GM12878 (cell line): ENCODE data around the gene TEX54. TPM values are rescaled to one million over a fixed set of nuclear protein-coding genes. Genes with fewer than 3 reads are reported as not detected.

Experiments
- ATF2 ChIP-seq: IDR thresholded peaks from 2 replicates; pipeline ENCODE4 v1.6.1; 2012; ENCODE audit warnings: low read length, inconsistent platforms
- ATF7 ChIP-seq: fragments of 450-650 bp; IDR thresholded peaks from 2 replicates; pipeline ENCODE4 v1.6.1; 2016; ENCODE audit warnings: low read depth, mild to moderate bottlenecking
- CHD2 ChIP-seq: IDR thresholded peaks from 2 replicates; pipeline ENCODE4 v1.6.1; 2011; ENCODE audit warnings: low read depth, low read length, improper control_type of control experiment, borderline replicate concordance
- DPF2 ChIP-seq: fragments of 450-650 bp; IDR thresholded peaks from 2 replicates; pipeline ENCODE4 v1.6.1; 2017; ENCODE audit warnings: mild to moderate bottlenecking
- E2F4 ChIP-seq: IDR thresholded peaks from 2 replicates; pipeline ENCODE4 v1.6.1; 2012; ENCODE audit warnings: low read depth, low read length, improper control_type of control experiment
- E2F8 ChIP-seq: fragments of 450-650 bp; IDR thresholded peaks from 2 replicates; pipeline ENCODE4 v1.6.1; 2018; ENCODE audit warnings: mild to moderate bottlenecking, low read depth, moderate library complexity; ENCODE audit not compliant: partially characterized antibody
- GABPA ChIP-seq: IDR thresholded peaks from 2 replicates; pipeline ENCODE4 v1.6.1; 2014; ENCODE audit warnings: antibody characterized with exemption, low read depth, mild to moderate bottlenecking, inconsistent platforms
- GATAD2B ChIP-seq: fragments of 450-650 bp; conservative IDR thresholded peaks from 2 replicates; pipeline ENCODE4 v1.6.1; 2017; ENCODE audit warnings: low read depth, mild to moderate bottlenecking, moderate library complexity
- JUND ChIP-seq: IDR thresholded peaks from 2 replicates; pipeline ENCODE4 v1.6.1; 2012; ENCODE audit warnings: low read depth, mild to moderate bottlenecking, low read length, improper control_type of control experiment, moderate library complexity
- LARP7 ChIP-seq: fragments of 450-650 bp; IDR thresholded peaks from 2 replicates; pipeline ENCODE4 v1.6.1; 2017; ENCODE audit warnings: mild to moderate bottlenecking
- MEF2B ChIP-seq: fragments of 450-650 bp; IDR thresholded peaks from 2 replicates; pipeline ENCODE4 v1.6.1; 2018; ENCODE audit warnings: mild to moderate bottlenecking, moderate library complexity; ENCODE audit not compliant: partially characterized antibody, poor library complexity, severe bottlenecking
- MYC ChIP-seq: IDR thresholded peaks from 2 replicates; pipeline ENCODE4 v1.6.1; 2011; ENCODE audit warnings: mild to moderate bottlenecking, low read length, moderate library complexity, inconsistent platforms; ENCODE audit not compliant: insufficient read depth, insufficient replicate concordance, insufficient read length, severe bottlenecking
- RELA ChIP-seq: fragments of 450-650 bp; IDR thresholded peaks from 2 replicates; pipeline ENCODE4 v1.8.0; 2014; ENCODE audit warnings: borderline replicate concordance; ENCODE audit not compliant: partially characterized antibody
- SREBF2 ChIP-seq: IDR thresholded peaks from 2 replicates; pipeline ENCODE4 v1.6.1; 2012; ENCODE audit warnings: mild to moderate bottlenecking, low read length
- SUZ12 ChIP-seq: fragments of 200-600 bp; sonication (generic); IDR thresholded peaks from one replicate; pipeline ENCODE4 v1.6.1; 2018; ENCODE audit warnings: antibody characterized with exemption, mild to moderate bottlenecking; ENCODE audit not compliant: unreplicated experiment
- USF1 ChIP-seq: IDR thresholded peaks from 2 replicates; pipeline ENCODE4 v1.6.1; 2011; ENCODE audit warnings: borderline replicate concordance, low read depth, mild to moderate bottlenecking, moderate library complexity, mixed read lengths, low read length; ENCODE audit not compliant: insufficient read depth; ENCODE audit errors: extremely low read length
- ZNF384 ChIP-seq: IDR thresholded peaks from 2 replicates; pipeline ENCODE4 v1.6.1; 2012; ENCODE audit warnings: low read depth, mild to moderate bottlenecking, low read length, improper control_type of control experiment, borderline replicate concordance
- ZNF687 ChIP-seq: fragments of 450-650 bp; IDR thresholded peaks from 2 replicates; pipeline ENCODE4 v1.6.1; 2017; ENCODE audit warnings: mild to moderate bottlenecking, moderate library complexity
- polyA plus RNA-seq, 11 experiments: library from polyadenylated mRNA; depleted of rRNA in 4 of 11; unstranded in 6 of 11; stranded (reverse) in 5 of 11; fragments of >200 nt; fragmentation: Nextera tagmentation in 4 of 11; fragmentation: Illumina TruSeq in 1 of 11; extraction: Ambion mirVana in 4 of 11; extraction: Trizol in 1 of 11; gene quantifications; 1 replicate in 1 of 11; 2 replicates in 10 of 11; pipeline versions ENCODE4 v1.2.1 to v1.2.3, GENCODE V29; 2011 to 2016; ENCODE audit warnings: inconsistent platforms in 2 of 11, missing spikeins in 2 of 11, low read depth in 1 of 11
- total RNA-seq, 4 experiments: library from RNA; depleted of rRNA in 3 of 4; stranded (reverse); fragments of >200 nt in 3 of 4; fragmentation: Illumina TruSeq in 1 of 4; extraction: Trizol in 1 of 4; gene quantifications; 2 replicates each; pipeline versions ENCODE4 v1.2.1 to v1.2.3, GENCODE V29; 2013 to 2021

TEX54 gene
- total and polyA plus RNA-seq, 10 of the 15 experiments (the other 5 are each of a cell fraction or from before 2014, with no cell fraction given), result 0.38 to 0.68 (median 0.51) TPM; not detected in 7

GRCh38 chr11:62841361-62842170 is 8.9 kb upstream of the TEX54 start (continued):
- TF ChIP-seq JUND (0 out of 2 replicates have a peak, but pooled peaks have one; percentile 17), CHD2 (peak; percentile 78; the same call in 1 of the 2 replicates), LARP7 (peak; percentile 97), RELA (peak; percentile 69), ATF2 (peak; percentile 100), SREBF2 (no peak), E2F4 (no peak), MYC (no peak), ATF7 (peak; percentile 95), E2F8 (peak; percentile 58), GABPA (peak; percentile 79), DPF2 (peak; percentile 48), ZNF687 (peak; percentile 100), ZNF384 (no peak), GATAD2B (no peak; the same call in none of the 2 replicates), USF1 (peak; percentile 10), MEF2B (peak; percentile 65), SUZ12 (no peak)
